Testis (tissue), 2 donors: ENCODE data around the gene NEUROG1.

Source experiments
- POLR2A ChIP-seq: fragments of 450-650 bp; IDR thresholded peaks from one replicate; pipeline ENCODE4 v1.6.1; 2017; ENCODE audit warnings: antibody characterized with exemption, mild to moderate bottlenecking, moderate library complexity
- TF ChIP-seq, protein P1 (sequence below), 3 experiments: fragments of 450-650 bp in 2 of 3; fragments of 200-600 bp in 1 of 3; sonication (generic) in 1 of 3; IDR thresholded peaks; one replicate each; pipeline ENCODE4 v1.5.1; 2016 to 2019; ENCODE audit warnings: antibody characterized with exemption in 3 of 3, mild to moderate bottlenecking in 2 of 3, moderate library complexity in 1 of 3

DNA sequence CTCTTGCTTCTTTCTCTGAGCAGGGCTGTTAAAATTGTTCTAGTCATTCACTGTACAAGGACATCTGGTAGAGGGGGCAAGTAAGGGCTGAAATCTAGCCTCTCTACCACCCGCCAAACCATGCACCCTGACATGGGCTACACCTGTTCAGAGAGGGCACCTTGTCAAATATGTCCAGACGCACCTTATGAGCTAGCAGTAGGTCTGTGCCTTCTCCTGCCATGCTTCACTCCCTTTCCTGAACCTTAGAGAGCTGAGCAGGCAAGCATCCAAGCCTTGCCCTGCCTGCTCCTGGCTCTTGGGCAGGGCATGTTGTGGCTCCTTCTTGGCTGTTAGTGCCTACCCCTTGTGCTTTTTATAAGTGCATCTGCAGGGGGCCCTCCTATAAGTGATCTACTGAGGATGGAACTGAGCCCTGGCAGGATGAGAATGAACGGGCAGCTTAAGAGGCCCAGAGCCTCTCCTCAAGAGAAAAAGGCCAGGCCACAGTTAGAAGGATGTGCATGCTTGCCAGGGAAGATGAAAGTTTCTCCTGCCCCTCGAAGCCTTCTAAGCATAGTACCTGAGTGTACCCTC, 3.8 kb upstream of the NEUROG1 start:
- TF ChIP-seq, protein P1, sequence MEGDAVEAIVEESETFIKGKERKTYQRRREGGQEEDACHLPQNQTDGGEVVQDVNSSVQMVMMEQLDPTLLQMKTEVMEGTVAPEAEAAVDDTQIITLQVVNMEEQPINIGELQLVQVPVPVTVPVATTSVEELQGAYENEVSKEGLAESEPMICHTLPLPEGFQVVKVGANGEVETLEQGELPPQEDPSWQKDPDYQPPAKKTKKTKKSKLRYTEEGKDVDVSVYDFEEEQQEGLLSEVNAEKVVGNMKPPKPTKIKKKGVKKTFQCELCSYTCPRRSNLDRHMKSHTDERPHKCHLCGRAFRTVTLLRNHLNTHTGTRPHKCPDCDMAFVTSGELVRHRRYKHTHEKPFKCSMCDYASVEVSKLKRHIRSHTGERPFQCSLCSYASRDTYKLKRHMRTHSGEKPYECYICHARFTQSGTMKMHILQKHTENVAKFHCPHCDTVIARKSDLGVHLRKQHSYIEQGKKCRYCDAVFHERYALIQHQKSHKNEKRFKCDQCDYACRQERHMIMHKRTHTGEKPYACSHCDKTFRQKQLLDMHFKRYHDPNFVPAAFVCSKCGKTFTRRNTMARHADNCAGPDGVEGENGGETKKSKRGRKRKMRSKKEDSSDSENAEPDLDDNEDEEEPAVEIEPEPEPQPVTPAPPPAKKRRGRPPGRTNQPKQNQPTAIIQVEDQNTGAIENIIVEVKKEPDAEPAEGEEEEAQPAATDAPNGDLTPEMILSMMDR (IDR thresholded peaks at IDR 0.05), result no peak
- no peak for TF ChIP-seq POLR2A
